ENCODE data around the gene LRP4.

- no peak for TF ChIP-seq CTCF (conservative IDR thresholded peaks at IDR 0.05 in 1 of 2, IDR thresholded peaks at IDR 0.05 in 1 of 2; ENCODE audit: low read depth in 1 of 2, low read length in 2 of 2)
- no peak for TF ChIP-seq EZH2 (IDR thresholded peaks at IDR 0.05; ENCODE audit: low read length, missing control alignments)
These were observed 23.8 kb upstream of the LRP4 start for GRCh38 chr11:46942172-46942571.
